GM18858 (cell line): ENCODE data around the gene DUOXA1.

Experiments
- ATAC-seq: cut with Tn5 transposase; IDR thresholded peaks from one replicate; pipeline ENCODE4 v1.9.1; 2021; ENCODE audit not compliant: unreplicated experiment

Gene DUOXA1

GRCh38 chr15:45134046-45134445 lies 4.4 kb upstream of the DUOXA1 start:
- no peak for ATAC-seq

- ATAC-seq: no peak
Measured at GRCh38 chr15:45133561-45133920, 3.9 kb upstream of the DUOXA1 start.

- no peak for ATAC-seq
Measured at GRCh38 chr15:45132844-45133560, 3.3 kb upstream of the DUOXA1 start.

- no peak for ATAC-seq
Measured at GRCh38 chr15:45131510-45131909, 1.8 kb upstream of the DUOXA1 start.

- no peak for ATAC-seq
Measured at GRCh38 chr15:45130291-45131000, 767 bp upstream of the DUOXA1 start.

- ATAC-seq: no peak
Measured at GRCh38 chr15:45128971-45129639, 574 bp downstream of the DUOXA1 start.

GRCh38 chr15:45126535-45127158 lies 3.0 kb downstream of the DUOXA1 start:
- ATAC-seq: no peak

- no peak for ATAC-seq
Measured at GRCh38 chr15:45123397-45123796, 6.3 kb downstream of the DUOXA1 start.

GRCh38 chr15:45122719-45123118 lies 7.0 kb downstream of the DUOXA1 start:
- ATAC-seq: no peak

GRCh38 chr15:45121706-45122417 lies 7.8 kb downstream of the DUOXA1 start:
- ATAC-seq: no peak

- ATAC-seq: no peak
Measured at GRCh38 chr15:45121020-45121419, 8.7 kb downstream of the DUOXA1 start.

GRCh38 chr15:45120081-45120972 lies 9.4 kb downstream of the DUOXA1 start:
- ATAC-seq: no peak

- no peak for ATAC-seq
Measured at GRCh38 chr15:45118996-45119395, 10.7 kb downstream of the DUOXA1 start.

GRCh38 chr15:45118131-45118588 lies 11.5 kb downstream of the DUOXA1 start:
- ATAC-seq: peak; percentile 95

- ATAC-seq: no peak
Measured at GRCh38 chr15:45117308-45118130, 12.2 kb downstream of the DUOXA1 start.

GRCh38 chr15:45116482-45117307 lies 13.0 kb downstream of the DUOXA1 start:
- ATAC-seq: no peak

- no peak for ATAC-seq
Measured at GRCh38 chr15:45116006-45116481, 13.6 kb downstream of the DUOXA1 start.

GRCh38 chr15:45115312-45115820 lies 14.3 kb downstream of the DUOXA1 start:
- no peak for ATAC-seq
